HUES64 (cell line): ENCODE measurements around the gene NBPF11.
"Not testable (repeated sequence)": the region's sequence is repeated elsewhere in the genome, so short reads cannot be mapped to it uniquely, and the experiment has no call there.

Experiments
- H3K27ac ChIP-seq: 2 replicates; pipeline ENCODE4 v1.7.0; 2013; ENCODE audit warnings: low read depth, low read length, inconsistent platforms
- H3K27me3 ChIP-seq: 2 replicates; pipeline ENCODE4 v1.6.1; 2013; ENCODE audit warnings: mild to moderate bottlenecking, low read length; ENCODE audit not compliant: insufficient read depth
- H3K36me3 ChIP-seq: 2 replicates; pipeline ENCODE4 v1.6.1; 2013; ENCODE audit warnings: mild to moderate bottlenecking, low read length; ENCODE audit not compliant: insufficient read depth
- H3K4me1 ChIP-seq: 2 replicates; pipeline ENCODE4 v1.6.1; 2013; ENCODE audit warnings: mild to moderate bottlenecking, low read length, moderate library complexity; ENCODE audit not compliant: insufficient read depth
- H3K4me3 ChIP-seq: 2 replicates; pipeline ENCODE4 v1.5.1; 2013; ENCODE audit warnings: mild to moderate bottlenecking, low read length, moderate library complexity
- H3K9ac ChIP-seq: 2 replicates; pipeline ENCODE4 v1.6.1; 2013; ENCODE audit warnings: mild to moderate bottlenecking, low read depth, low read length
- H3K9me3 ChIP-seq: 2 replicates; pipeline ENCODE4 v1.6.1; 2013; ENCODE audit warnings: low read depth, low read length; ENCODE audit not compliant: insufficient read depth
- WGBS: fragments of 150-250, 120-280 bp; methylation state at CpG from one replicate; pipeline ENCODE4 v1.1.7; 2013; ENCODE audit warnings: missing lambda C conversion rate; 5-methylcytosine and 5-hydroxymethylcytosine counted together

The NBPF11 gene

GRCh38 chr1:148149050-148149815 lies 2.8 kb downstream of the NBPF11 start:
- not testable (repeated sequence) for H3K4me1 ChIP-seq, H3K4me3 ChIP-seq, H3K9ac ChIP-seq, H3K36me3 ChIP-seq, H3K27me3 ChIP-seq, H3K27ac ChIP-seq, H3K9me3 ChIP-seq
- WGBS = 96% methylated on average over 63 of the region's 72 CpGs

DNA sequence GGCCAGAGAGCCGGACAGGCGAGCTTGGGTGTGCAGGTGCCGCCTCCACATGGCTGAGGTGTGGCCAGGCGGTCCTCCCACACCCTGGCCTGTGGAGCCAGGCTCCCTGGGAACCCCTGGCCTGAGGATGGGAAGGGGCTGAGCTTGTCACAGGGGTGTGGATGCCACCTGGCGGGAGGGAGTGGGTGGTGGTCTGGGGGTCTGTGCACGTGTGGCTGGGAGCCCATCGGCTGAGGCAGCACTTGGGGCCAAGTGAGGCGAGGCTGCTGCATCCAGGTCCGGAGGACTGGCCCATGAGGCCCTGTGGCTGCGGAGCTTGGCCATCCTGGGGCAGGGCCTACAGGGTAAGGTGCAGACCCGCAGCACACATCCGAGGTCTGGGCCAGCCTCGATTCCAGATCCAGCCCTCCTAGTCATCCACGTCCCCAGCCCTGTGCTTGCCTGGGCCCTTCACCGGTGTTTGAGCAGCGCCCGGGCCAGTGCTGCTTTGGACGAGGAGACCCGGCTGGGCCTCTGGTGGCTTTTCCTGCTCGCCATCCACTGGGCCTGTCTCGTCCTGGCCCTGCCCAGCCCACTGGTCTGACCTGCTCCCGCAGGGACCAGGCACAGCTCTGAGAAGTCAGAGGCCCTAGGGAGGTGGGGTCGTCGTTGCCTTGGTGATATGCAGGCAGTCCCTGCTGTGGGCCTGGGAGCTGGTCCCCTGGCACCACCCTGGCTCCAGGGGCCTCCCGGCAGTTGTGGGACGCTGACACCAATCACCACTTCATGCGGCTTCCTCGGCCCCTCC lies 4.8 kb downstream of the NBPF11 start:
- H3K27ac ChIP-seq, H3K27me3 ChIP-seq, H3K9ac ChIP-seq, H3K4me3 ChIP-seq, H3K4me1 ChIP-seq, H3K9me3 ChIP-seq, H3K36me3 ChIP-seq: not testable (repeated sequence)
- 93% methylated on average over 18 of the region's 28 CpGs for WGBS

GRCh38 chr1:148146191-148146997 lies 5.7 kb downstream of the NBPF11 start:
- not testable (repeated sequence) for H3K36me3 ChIP-seq, H3K9ac ChIP-seq, H3K4me1 ChIP-seq, H3K27me3 ChIP-seq, H3K27ac ChIP-seq, H3K4me3 ChIP-seq, H3K9me3 ChIP-seq
- whole genome bisulfite sequencing = 96% methylated on average over 56 of the region's 66 CpGs

GRCh38 chr1:148143223-148143622 lies 8.9 kb downstream of the NBPF11 start:
- not testable (repeated sequence) for H3K4me1 ChIP-seq, H3K27me3 ChIP-seq, H3K27ac ChIP-seq, H3K9ac ChIP-seq, H3K36me3 ChIP-seq, H3K9me3 ChIP-seq, H3K4me3 ChIP-seq
- WGBS = 97% methylated on average over 3 of the region's 6 CpGs

DNA sequence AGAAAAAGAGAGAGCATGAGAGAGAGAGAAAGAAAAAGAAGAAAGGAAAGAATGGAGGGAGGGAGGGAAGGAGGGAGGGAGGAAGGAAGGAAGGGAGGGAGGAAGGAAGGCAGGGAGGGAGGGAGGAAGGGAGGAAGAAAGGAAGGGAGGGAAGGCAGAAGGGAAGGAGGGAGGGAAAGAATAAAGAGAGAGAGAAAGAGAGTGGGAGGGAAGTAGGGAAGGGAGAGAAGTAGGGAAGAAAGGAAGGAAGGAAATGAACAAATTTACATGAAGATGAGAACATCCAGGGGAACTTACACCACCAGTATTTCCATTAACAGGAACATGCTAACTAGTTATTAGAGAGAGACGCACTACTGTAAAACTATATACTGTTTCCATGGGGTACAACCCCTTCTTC lies 10.1 kb downstream of the NBPF11 start:
- WGBS = no CpG with 5 or more reads among the region's 1 CpG
- not testable (repeated sequence) for H3K27ac ChIP-seq, H3K4me3 ChIP-seq, H3K36me3 ChIP-seq, H3K27me3 ChIP-seq, H3K9ac ChIP-seq, H3K4me1 ChIP-seq, H3K9me3 ChIP-seq

GRCh38 chr1:148138606-148139005 lies 13.5 kb downstream of the NBPF11 start:
- not testable (repeated sequence) for H3K36me3 ChIP-seq, H3K9ac ChIP-seq, H3K9me3 ChIP-seq, H3K27me3 ChIP-seq, H3K4me1 ChIP-seq, H3K4me3 ChIP-seq, H3K27ac ChIP-seq
- no CpG with 5 or more reads among the region's 2 CpGs for WGBS

GRCh38 chr1:148122341-148122740 lies 29.7 kb downstream of the NBPF11 start:
- WGBS = 90% methylated on average over 4 of the region's 5 CpGs
- H3K9me3 ChIP-seq, H3K4me1 ChIP-seq: not testable (repeated sequence)

GRCh38 chr1:148120395-148120794 lies 31.7 kb downstream of the NBPF11 start:
- H3K4me1 ChIP-seq, H3K27me3 ChIP-seq, H3K9ac ChIP-seq, H3K4me3 ChIP-seq, H3K36me3 ChIP-seq, H3K27ac ChIP-seq, H3K9me3 ChIP-seq: not testable (repeated sequence)
- 88% methylated on average over 2 of the region's 5 CpGs for WGBS

More at GRCh38 chr1:148122341-148122740, 29.7 kb downstream of the NBPF11 start:
- not testable (repeated sequence) for H3K4me3 ChIP-seq, H3K27me3 ChIP-seq, H3K36me3 ChIP-seq, H3K27ac ChIP-seq, H3K9ac ChIP-seq

DNA sequence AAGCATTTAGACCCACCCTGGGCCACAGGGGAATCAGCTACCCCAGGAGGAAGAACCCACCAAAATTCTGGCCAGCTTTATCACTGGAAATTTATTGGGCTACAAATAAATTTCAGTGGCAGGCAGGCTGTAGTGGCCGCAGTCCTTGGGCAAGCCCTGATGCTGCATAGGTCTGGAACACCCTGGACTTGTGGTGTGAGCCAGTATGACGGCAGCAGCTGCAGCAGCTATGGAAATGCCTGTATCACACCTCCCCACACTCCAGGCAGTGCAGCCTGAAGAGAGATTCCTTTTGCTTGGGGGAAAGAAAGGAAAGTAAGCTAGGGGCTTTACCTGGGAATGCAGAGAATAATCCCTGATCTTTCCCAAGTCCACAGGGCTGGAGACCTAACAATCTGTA lies 56.3 kb downstream of the NBPF11 start:
- not testable (repeated sequence) for H3K36me3 ChIP-seq, H3K4me1 ChIP-seq, H3K9me3 ChIP-seq, H3K9ac ChIP-seq, H3K27me3 ChIP-seq, H3K27ac ChIP-seq, H3K4me3 ChIP-seq
- 86% methylated on average over 2 of the region's 2 CpGs for WGBS

DNA sequence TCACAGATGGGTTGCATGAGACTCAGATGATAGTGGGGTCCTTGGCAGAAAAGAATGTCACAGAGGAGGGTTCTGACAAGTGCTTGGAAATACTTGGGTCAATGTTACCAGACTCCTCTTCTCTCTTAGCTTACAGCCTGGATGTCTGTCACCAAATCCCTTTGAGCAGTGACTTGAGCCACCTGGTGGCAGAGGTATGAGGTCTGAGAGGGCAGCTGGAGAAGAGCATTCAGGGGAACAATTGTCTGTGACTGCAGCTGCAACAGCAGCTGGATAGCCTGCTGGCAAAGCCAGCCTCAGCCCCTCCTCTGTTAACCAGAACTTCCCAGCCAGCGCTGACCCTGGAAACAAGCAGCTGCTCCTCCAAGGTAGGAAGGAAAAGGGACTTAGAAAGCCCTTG lies 65.9 kb downstream of the NBPF11 start:
- H3K9ac ChIP-seq, H3K9me3 ChIP-seq, H3K27ac ChIP-seq, H3K27me3 ChIP-seq, H3K4me3 ChIP-seq, H3K36me3 ChIP-seq, H3K4me1 ChIP-seq: not testable (repeated sequence)
- WGBS = no CpG with 5 or more reads among the region's 1 CpG

- H3K27ac ChIP-seq, H3K9ac ChIP-seq, H3K27me3 ChIP-seq, H3K36me3 ChIP-seq, H3K4me1 ChIP-seq, H3K9me3 ChIP-seq, H3K4me3 ChIP-seq: not testable (repeated sequence)
- no CpG with 5 or more reads among the region's 1 CpG for WGBS
These were observed 70.9 kb downstream of the NBPF11 start for GRCh38 chr1:148081205-148081604.
